Measurements from ENCODE around the gene MAPKAPK2.

Gene MAPKAPK2

DNA sequence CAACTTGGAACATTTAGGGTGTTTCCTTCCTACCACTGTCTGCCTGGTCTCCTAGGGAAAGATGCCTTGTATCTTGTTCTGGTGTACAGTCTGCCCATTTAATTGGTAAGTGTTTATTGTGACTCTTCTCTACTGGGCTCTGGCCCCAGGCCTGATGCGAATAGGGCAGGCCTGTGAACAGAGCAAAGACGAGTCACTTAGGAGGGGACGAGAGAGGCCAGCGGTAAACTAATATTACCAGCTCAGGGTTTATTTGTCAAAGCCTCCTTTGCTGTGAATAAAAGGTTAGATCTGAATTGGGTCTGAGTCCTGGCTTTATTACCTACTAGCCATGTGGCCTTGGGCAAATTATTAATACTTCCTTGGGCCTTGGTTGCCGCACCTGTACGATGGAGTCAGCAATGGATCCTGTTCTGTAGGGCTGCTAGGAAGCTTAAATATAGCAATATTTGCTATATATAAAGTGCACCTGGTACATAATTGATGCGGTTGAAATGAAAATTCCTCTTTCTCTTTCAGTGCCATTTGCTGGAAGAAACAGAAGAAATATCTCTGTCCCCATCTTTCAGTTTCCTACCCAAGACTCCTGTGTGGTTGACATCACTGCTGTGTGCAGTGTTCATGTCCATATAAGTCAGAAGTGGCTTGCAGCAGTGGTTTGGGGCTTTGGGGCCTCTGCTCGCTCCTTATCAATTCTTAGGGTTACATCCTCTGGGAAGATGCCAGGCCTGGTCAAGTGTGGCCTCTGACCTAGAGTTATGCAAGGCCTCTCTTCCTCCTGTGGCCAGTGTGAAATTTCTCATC is 32.4 kb downstream of the MAPKAPK2 start:
- Histone ChIP-seq H3K4me2 (ENCODE audit: low read length) (no peak overlapping the region), H4K8ac (ENCODE audit: low read depth, low read length) (no peak overlapping the region), H3K4me3 (ENCODE audit: low read length) (no peak overlapping the region), H3K79me2 (ENCODE audit: control insufficient read depth, insufficient read depth, low read length) (peaks cover 33% of the 10 kb centered on the region), H2BK15ac (replicated peaks; ENCODE audit: low read depth) (no peak overlapping the region), H3K27me3 (ENCODE audit: insufficient read depth, low read length, poor library complexity) (no peaks in the 10 kb centered on the region), H3K56ac (ENCODE audit: low read length) (no peak overlapping the region), H3K4ac (ENCODE audit: low read depth, low read length) (no peak overlapping the region), H3K36me3 (ENCODE audit: control insufficient read depth, insufficient read depth, low read length) (no peaks in the 10 kb centered on the region), H3K27ac (ENCODE audit: low read depth, low read length) (no peak overlapping the region), H3K4me1 (ENCODE audit: control insufficient read depth, low read depth, low read length) (no peaks in the 10 kb centered on the region), H2BK120ac (ENCODE audit: low read depth, low read length) (no peak overlapping the region), H2AK5ac (ENCODE audit: low read length) (no peak overlapping the region), H3K23ac (ENCODE audit: low read length) (no peak overlapping the region), H3K79me1 (ENCODE audit: low read length) (peaks cover 27% of the 10 kb centered on the region), H4K5ac (ENCODE audit: low read length) (no peak overlapping the region), H3K18ac (ENCODE audit: low read length) (no peak overlapping the region), H2BK5ac (ENCODE audit: low read length) (no peak overlapping the region), H3K9ac (ENCODE audit: low read length) (no peak overlapping the region)
- WGBS (ENCODE audit: extremely low coverage, insufficient coverage, low lambda C conversion rate) = no CpG with 5 or more reads among the region's 8 CpGs
- no peak for DNase-seq

DNA sequence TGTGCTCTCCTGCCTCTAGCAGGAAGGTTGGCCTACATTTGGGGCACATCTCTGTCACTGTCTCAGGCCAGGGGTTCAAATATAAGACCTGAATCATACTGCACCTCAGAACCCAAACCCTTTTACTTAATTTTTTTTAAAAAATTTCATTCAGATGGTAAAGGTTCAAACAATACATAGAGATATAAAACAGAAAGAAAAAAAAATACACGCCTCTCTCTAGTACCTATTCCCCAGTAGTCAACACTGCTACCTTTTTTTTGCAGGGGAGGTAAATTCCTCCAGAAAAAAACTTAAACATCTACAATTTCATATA is 32.9 kb downstream of the MAPKAPK2 start:
- Histone ChIP-seq H4K8ac (ENCODE audit: low read depth, low read length) (no peak overlapping the region), H3K4me2 (ENCODE audit: low read length) (no peak overlapping the region), H2BK5ac (ENCODE audit: low read length) (no peak overlapping the region), H2BK15ac (replicated peaks; ENCODE audit: low read depth) (no peak overlapping the region), H3K23ac (ENCODE audit: low read length) (no peak overlapping the region), H3K27ac (ENCODE audit: low read depth, low read length) (no peak overlapping the region), H2BK120ac (ENCODE audit: low read depth, low read length) (no peak overlapping the region), H3K79me1 (ENCODE audit: low read length) (peaks cover 28% of the 10 kb centered on the region), H3K4ac (ENCODE audit: low read depth, low read length) (no peak overlapping the region), H3K4me1 (ENCODE audit: control insufficient read depth, low read depth, low read length) (no peaks in the 10 kb centered on the region), H3K9ac (ENCODE audit: low read length) (no peak overlapping the region), H3K56ac (ENCODE audit: low read length) (no peak overlapping the region), H3K36me3 (ENCODE audit: control insufficient read depth, insufficient read depth, low read length) (no peaks in the 10 kb centered on the region), H4K5ac (ENCODE audit: low read length) (no peak overlapping the region), H2AK5ac (ENCODE audit: low read length) (no peak overlapping the region), H3K18ac (ENCODE audit: low read length) (no peak overlapping the region), H3K27me3 (ENCODE audit: insufficient read depth, low read length, poor library complexity) (no peaks in the 10 kb centered on the region), H3K4me3 (ENCODE audit: low read length) (no peak overlapping the region), H3K79me2 (ENCODE audit: control insufficient read depth, insufficient read depth, low read length) (peaks cover 32% of the 10 kb centered on the region)
- no peak for DNase-seq
- no CpG with 5 or more reads among the region's 1 CpG for WGBS (ENCODE audit: extremely low coverage, insufficient coverage, low lambda C conversion rate)

DNA sequence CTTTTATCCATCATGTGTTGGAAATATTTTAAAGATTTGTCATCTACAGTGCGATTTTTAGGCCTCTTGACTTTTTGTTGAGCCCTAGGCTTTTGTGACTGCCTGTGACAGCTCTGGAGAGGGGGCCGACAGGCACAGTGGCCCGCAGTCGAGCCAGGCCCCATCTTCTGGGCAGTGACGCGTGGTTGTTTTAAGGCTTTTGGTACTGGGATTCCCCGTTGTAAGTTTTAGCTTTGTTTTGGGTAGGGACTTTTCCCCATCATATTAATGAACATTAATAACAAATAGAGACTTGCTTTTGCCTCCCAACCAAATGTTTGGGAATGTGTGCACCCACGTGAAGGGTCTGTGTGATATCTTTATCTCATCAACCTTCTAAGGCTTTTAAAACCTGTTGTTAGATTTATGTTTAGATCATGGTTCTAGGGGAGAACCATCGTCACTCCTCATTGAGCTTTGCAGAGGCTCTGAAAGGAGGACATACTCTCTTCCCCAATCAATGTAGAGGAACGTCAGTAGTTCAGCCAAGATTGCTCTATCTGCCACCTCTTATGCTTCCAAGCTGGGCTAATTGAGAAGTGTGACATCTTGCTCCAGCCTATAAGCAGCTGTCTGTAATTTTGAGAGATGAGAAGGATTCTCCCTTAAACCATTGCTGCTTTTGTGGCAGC is 34.6 kb downstream of the MAPKAPK2 start:
- H3K27ac ChIP-seq (ENCODE audit: low read depth, low read length) = no peak overlapping the region
- no peak overlapping the region for H2BK120ac ChIP-seq (ENCODE audit: low read depth, low read length)
- H2BK15ac ChIP-seq (replicated peaks; ENCODE audit: low read depth) = no peak overlapping the region
- DNase-seq = no peak
- H4K5ac ChIP-seq (ENCODE audit: low read length) = no peak overlapping the region
- H2BK5ac ChIP-seq (ENCODE audit: low read length) = no peak overlapping the region
- H3K4ac ChIP-seq (ENCODE audit: low read depth, low read length) = no peak overlapping the region
- no peak overlapping the region for H3K4me2 ChIP-seq (ENCODE audit: low read length)
- no peaks in the 10 kb centered on the region for H3K36me3 ChIP-seq (ENCODE audit: control insufficient read depth, insufficient read depth, low read length)
- no peak overlapping the region for H3K56ac ChIP-seq (ENCODE audit: low read length)
- no peak overlapping the region for H2AK5ac ChIP-seq (ENCODE audit: low read length)
- H3K23ac ChIP-seq (ENCODE audit: low read length) = no peak overlapping the region
- no peak overlapping the region for H3K9ac ChIP-seq (ENCODE audit: low read length)
- H3K18ac ChIP-seq (ENCODE audit: low read length) = no peak overlapping the region
- peaks cover 12% of the 10 kb centered on the region for H3K4me1 ChIP-seq (ENCODE audit: control insufficient read depth, low read depth, low read length)
- no CpG with 5 or more reads among the region's 10 CpGs for WGBS (ENCODE audit: extremely low coverage, insufficient coverage, low lambda C conversion rate)
- H3K79me1 ChIP-seq (ENCODE audit: low read length) = peaks cover 30% of the 10 kb centered on the region
- no peak overlapping the region for H4K8ac ChIP-seq (ENCODE audit: low read depth, low read length)
- H3K27me3 ChIP-seq (ENCODE audit: insufficient read depth, low read length, poor library complexity) = no peaks in the 10 kb centered on the region
- no peak overlapping the region for H3K4me3 ChIP-seq (ENCODE audit: low read length)
- H3K79me2 ChIP-seq (ENCODE audit: control insufficient read depth, insufficient read depth, low read length) = peaks cover 25% of the 10 kb centered on the region

DNA sequence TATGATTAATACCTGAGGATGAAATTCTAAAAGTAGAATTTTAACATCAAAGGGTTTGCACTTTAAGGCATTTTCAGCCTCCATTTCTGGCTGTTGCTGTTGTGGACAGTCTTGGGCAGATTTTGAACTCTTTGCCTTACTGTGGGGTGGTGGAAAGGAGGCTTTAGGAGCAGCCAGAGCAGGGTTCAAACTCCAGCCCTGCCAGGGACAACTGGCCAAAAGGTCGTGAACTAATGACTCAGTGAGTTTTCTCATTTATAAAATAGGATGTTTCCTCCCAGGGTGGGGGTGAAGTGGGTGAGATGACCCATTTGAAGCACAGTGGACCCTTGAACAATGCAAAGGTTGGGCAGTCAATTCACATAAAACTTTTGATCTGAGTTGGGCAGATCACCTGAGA is 36.7 kb downstream of the MAPKAPK2 start:
- Histone ChIP-seq H3K4me1 (ENCODE audit: control insufficient read depth, low read depth, low read length) (peaks cover 12% of the 10 kb centered on the region), H3K79me2 (ENCODE audit: control insufficient read depth, insufficient read depth, low read length) (peaks cover 15% of the 10 kb centered on the region), H4K5ac (ENCODE audit: low read length) (no peak overlapping the region), H3K23ac (ENCODE audit: low read length) (no peak overlapping the region), H3K4ac (ENCODE audit: low read depth, low read length) (no peak overlapping the region), H3K56ac (ENCODE audit: low read length) (no peak overlapping the region), H3K4me2 (ENCODE audit: low read length) (no peak overlapping the region), H3K18ac (ENCODE audit: low read length) (no peak overlapping the region), H3K4me3 (ENCODE audit: low read length) (no peak overlapping the region), H3K36me3 (ENCODE audit: control insufficient read depth, insufficient read depth, low read length) (no peaks in the 10 kb centered on the region), H3K9ac (ENCODE audit: low read length) (no peak overlapping the region), H2BK120ac (ENCODE audit: low read depth, low read length) (no peak overlapping the region), H3K27me3 (ENCODE audit: insufficient read depth, low read length, poor library complexity) (no peaks in the 10 kb centered on the region), H3K27ac (ENCODE audit: low read depth, low read length) (no peak overlapping the region), H3K79me1 (ENCODE audit: low read length) (peaks cover 23% of the 10 kb centered on the region), H2AK5ac (ENCODE audit: low read length) (no peak overlapping the region), H2BK15ac (replicated peaks; ENCODE audit: low read depth) (no peak overlapping the region), H2BK5ac (ENCODE audit: low read length) (no peak overlapping the region), H4K8ac (ENCODE audit: low read depth, low read length) (no peak overlapping the region)
- DNase-seq = no peak
- WGBS (ENCODE audit: extremely low coverage, insufficient coverage, low lambda C conversion rate) = no CpG with 5 or more reads among the region's 1 CpG

DNA sequence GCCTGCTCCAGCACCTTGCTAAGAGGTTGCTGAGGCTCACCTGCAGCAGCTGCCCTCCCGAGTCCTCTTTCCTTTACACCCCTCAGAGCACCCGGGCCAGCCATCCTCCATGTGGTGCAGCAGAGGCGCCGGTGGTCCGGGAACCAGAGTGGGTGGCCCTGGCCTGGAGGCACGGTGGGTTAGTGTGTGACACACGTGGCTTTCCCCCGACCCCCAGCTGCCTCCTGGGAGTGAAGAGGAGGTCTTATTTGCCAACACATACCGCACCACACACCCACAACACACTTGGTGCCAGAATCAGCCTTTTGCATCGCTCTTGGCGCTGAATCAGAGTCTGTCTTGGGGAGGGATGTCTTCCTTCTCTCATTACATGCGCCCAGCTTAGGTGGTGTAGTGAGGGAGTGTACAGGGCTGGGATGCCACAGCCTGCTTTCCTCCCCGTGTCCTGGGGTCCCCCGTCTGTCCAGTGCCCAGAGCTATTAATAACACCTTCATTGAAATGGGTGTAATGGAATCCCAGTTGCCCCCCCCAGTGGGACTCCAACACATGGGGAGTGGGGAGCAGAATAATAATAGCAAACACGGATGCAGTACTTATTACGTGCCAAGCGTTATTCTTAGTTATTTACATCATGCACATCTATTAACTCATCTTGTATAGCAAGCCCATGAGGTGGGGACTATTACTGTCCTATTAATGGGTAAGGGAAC is 38.2 kb downstream of the MAPKAPK2 start:
- Histone ChIP-seq H2BK15ac (replicated peaks; ENCODE audit: low read depth) (no peak overlapping the region), H2BK120ac (ENCODE audit: low read depth, low read length) (no peak overlapping the region), H3K4me2 (ENCODE audit: low read length) (no peak overlapping the region), H4K8ac (ENCODE audit: low read depth, low read length) (no peak overlapping the region), H3K27me3 (ENCODE audit: insufficient read depth, low read length, poor library complexity) (no peaks in the 10 kb centered on the region), H3K27ac (ENCODE audit: low read depth, low read length) (no peak overlapping the region), H3K56ac (ENCODE audit: low read length) (peak overlapping the region; percentile 9), H3K79me2 (ENCODE audit: control insufficient read depth, insufficient read depth, low read length) (peaks cover 15% of the 10 kb centered on the region), H3K18ac (ENCODE audit: low read length) (no peak overlapping the region), H2AK5ac (ENCODE audit: low read length) (no peak overlapping the region), H3K4ac (ENCODE audit: low read depth, low read length) (no peak overlapping the region), H3K4me1 (ENCODE audit: control insufficient read depth, low read depth, low read length) (peaks cover 12% of the 10 kb centered on the region), H3K79me1 (ENCODE audit: low read length) (peaks cover 27% of the 10 kb centered on the region), H3K9ac (ENCODE audit: low read length) (no peak overlapping the region), H3K23ac (ENCODE audit: low read length) (no peak overlapping the region), H3K36me3 (ENCODE audit: control insufficient read depth, insufficient read depth, low read length) (no peaks in the 10 kb centered on the region), H2BK5ac (ENCODE audit: low read length) (no peak overlapping the region), H3K4me3 (ENCODE audit: low read length) (no peak overlapping the region), H4K5ac (ENCODE audit: low read length) (no peak overlapping the region)
- WGBS (ENCODE audit: extremely low coverage, insufficient coverage, low lambda C conversion rate) = no CpG with 5 or more reads among the region's 17 CpGs
- no peak for DNase-seq

Data from mesendoderm (in vitro differentiated cells).